Smooth muscle cell (in vitro differentiated cells): ENCODE data around the gene PKP1. TPM values are rescaled to one million over a fixed set of nuclear protein-coding genes. Genes with fewer than 3 reads are reported as not detected.

Experiments used
- DNase-seq: peaks from one replicate; lab custom pipeline; 2025; ENCODE audit not compliant: unreplicated experiment; lab: John Stamatoyannopoulos, UW
- H2AFZ ChIP-seq: fragments of 200-600 bp; sonication (generic); 2 replicates; pipeline ENCODE4 v1.6.0; 2016; ENCODE audit warnings: antibody characterized with exemption, low read depth, mild to moderate bottlenecking
- H3F3A ChIP-seq: fragments of 200-600 bp; sonication (generic); 2 replicates; pipeline ENCODE4 v1.6.0; 2017; ENCODE audit warnings: antibody characterized with exemption, low read depth
- H3K27ac ChIP-seq: fragments of 200-600 bp; sonication (generic); 2 replicates; pipeline ENCODE4 v1.5.1; 2016; ENCODE audit warnings: low read depth, mild to moderate bottlenecking
- H3K27me3 ChIP-seq: fragments of 200-600 bp; sonication (generic); 2 replicates; pipeline ENCODE4 v1.6.1; 2016; ENCODE audit warnings: low read depth, mild to moderate bottlenecking
- H3K36me3 ChIP-seq: fragments of 200-600 bp; sonication (generic); 2 replicates; pipeline ENCODE4 v1.5.1; 2016; ENCODE audit warnings: low read depth
- H3K4me1 ChIP-seq: fragments of 200-600 bp; sonication (generic); 2 replicates; pipeline ENCODE4 v1.5.1; 2016; ENCODE audit warnings: low read depth
- H3K4me2 ChIP-seq: fragments of 200-600 bp; sonication (generic); 2 replicates; pipeline ENCODE4 v1.6.0; 2016; ENCODE audit warnings: mild to moderate bottlenecking
- H3K4me3 ChIP-seq: fragments of 200-600 bp; sonication (generic); 2 replicates; pipeline ENCODE4 v1.5.1; 2016; ENCODE audit warnings: mild to moderate bottlenecking
- H3K79me2 ChIP-seq: fragments of 200-600 bp; sonication (generic); 2 replicates; pipeline ENCODE4 v1.6.0; 2016; ENCODE audit warnings: low read depth, mild to moderate bottlenecking
- H3K9ac ChIP-seq: fragments of 200-600 bp; sonication (generic); 2 replicates; pipeline ENCODE4 v1.6.0; 2016; ENCODE audit warnings: low read depth
- H3K9me3 ChIP-seq: fragments of 200-600 bp; sonication (generic); replicated peaks from 2 replicates; pipeline ENCODE4 v1.5.1; 2016; ENCODE audit warnings: low read depth
- H4K20me1 ChIP-seq: fragments of 200-600 bp; sonication (generic); 2 replicates; pipeline ENCODE4 v1.6.0; 2016; ENCODE audit warnings: low read depth
- WGBS: methylation state at CpG from one replicate; pipeline ENCODE4 v1.1.7; 2016; ENCODE audit warnings: low lambda C conversion rate; 5-methylcytosine and 5-hydroxymethylcytosine counted together
- polyA plus RNA-seq: library from polyadenylated mRNA; unstranded; fragments of >200 nt; fragmentation: Nextera tagmentation; extraction: Ambion mirVana; gene quantifications from 2 replicates; pipeline ENCODE4 v1.2.1, GENCODE V29; 2016
- total RNA-seq: library from RNA; depleted of rRNA; stranded (reverse); fragments of >200 nt; gene quantifications from 2 replicates; pipeline ENCODE4 v1.2.3, GENCODE V29; 2014
- TF ChIP-seq, protein P1 (sequence below): fragments of 200-600 bp; sonication (generic); IDR thresholded peaks from 2 replicates; pipeline ENCODE4 v1.5.1; 2017; ENCODE audit warnings: borderline replicate concordance, mild to moderate bottlenecking, antibody characterized with exemption; ENCODE audit not compliant: insufficient read depth, poor library complexity, severe bottlenecking

Gene PKP1
- total and polyA plus RNA-seq, 2 experiments from 2014 or later = 26.9 to 52.5 TPM

DNA sequence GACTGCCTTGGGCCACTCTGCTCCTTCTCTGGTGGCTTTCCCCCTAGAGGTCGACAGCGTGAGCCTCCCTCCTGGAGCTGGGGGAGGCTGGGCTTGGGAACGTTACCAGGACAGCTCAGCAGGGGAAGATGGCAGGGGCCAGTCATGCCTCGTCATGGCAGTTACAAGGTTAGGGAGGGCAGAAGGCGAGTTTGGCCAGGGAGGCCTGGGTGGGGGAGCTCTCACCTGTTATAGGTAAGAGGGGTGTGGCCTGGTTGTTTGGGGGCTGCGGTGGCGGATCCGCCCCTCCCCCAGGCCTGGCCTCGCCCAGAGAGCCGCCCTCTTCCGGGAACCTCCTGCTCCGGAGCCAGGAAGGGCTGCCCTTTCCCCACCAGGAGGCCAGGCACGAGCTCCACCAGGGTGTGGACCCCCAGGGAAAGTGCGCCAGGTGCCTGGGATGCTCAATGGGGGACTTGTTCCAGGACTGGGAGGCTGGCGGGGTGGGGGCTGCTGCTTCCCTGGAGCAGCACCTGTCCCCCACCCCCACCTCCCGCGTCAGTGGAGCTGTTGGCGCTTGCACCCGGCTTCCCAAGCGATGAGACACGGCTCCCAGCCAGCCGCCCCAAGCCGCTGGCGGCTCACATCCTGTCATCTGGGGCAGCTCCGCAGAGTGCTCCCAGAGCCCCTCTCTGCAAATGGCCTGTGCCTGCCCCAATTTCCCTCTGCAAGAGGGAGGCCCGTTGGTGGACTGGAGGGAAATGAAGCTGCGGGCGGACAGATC, 23.6 kb upstream of the PKP1 start:
- no peaks in the 10 kb centered on the region for H3K9me3 ChIP-seq
- H2AFZ ChIP-seq = no peak overlapping the region
- peak overlapping the region; percentile 78 for H3K4me2 ChIP-seq
- peak overlapping the region; percentile 16 for H3K4me3 ChIP-seq
- no peaks in the 10 kb centered on the region for H3K36me3 ChIP-seq
- no peak for DNase-seq
- no peaks in the 10 kb centered on the region for H4K20me1 ChIP-seq
- no peaks in the 10 kb centered on the region for H3F3A ChIP-seq
- WGBS = 11% methylated on average over 26 of the region's 28 CpGs
- H3K9ac ChIP-seq = no peak overlapping the region
- H3K4me1 ChIP-seq = peaks cover 10% of the 10 kb centered on the region
- H3K79me2 ChIP-seq = no peaks in the 10 kb centered on the region
- H3K27ac ChIP-seq = peak overlapping the region; percentile 19
- H3K27me3 ChIP-seq = no peaks in the 10 kb centered on the region
- TF ChIP-seq, protein P1, sequence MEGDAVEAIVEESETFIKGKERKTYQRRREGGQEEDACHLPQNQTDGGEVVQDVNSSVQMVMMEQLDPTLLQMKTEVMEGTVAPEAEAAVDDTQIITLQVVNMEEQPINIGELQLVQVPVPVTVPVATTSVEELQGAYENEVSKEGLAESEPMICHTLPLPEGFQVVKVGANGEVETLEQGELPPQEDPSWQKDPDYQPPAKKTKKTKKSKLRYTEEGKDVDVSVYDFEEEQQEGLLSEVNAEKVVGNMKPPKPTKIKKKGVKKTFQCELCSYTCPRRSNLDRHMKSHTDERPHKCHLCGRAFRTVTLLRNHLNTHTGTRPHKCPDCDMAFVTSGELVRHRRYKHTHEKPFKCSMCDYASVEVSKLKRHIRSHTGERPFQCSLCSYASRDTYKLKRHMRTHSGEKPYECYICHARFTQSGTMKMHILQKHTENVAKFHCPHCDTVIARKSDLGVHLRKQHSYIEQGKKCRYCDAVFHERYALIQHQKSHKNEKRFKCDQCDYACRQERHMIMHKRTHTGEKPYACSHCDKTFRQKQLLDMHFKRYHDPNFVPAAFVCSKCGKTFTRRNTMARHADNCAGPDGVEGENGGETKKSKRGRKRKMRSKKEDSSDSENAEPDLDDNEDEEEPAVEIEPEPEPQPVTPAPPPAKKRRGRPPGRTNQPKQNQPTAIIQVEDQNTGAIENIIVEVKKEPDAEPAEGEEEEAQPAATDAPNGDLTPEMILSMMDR = peak; percentile 3

DNA sequence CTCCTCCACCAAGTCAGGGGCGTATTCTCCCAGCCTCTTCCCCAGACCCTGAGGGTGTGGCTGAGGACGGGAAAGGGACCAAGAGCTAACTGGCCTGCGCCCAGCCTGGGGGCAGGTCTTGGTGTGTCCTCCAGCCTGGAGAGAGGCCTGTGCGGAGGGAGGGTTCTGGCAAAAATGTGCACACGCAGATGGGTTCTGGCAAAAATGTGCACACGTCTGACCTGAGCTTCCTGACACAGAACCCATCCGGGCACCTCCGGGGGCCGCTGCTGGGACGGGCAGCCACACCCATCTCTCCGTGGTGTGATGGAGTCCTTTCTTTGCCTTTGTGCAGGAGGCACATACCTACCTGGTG, 23.1 kb upstream of the PKP1 start:
- no peak overlapping the region for H3K4me3 ChIP-seq
- H3K27ac ChIP-seq = peak overlapping the region; percentile 19
- H3K79me2 ChIP-seq = no peaks in the 10 kb centered on the region
- peaks cover 10% of the 10 kb centered on the region for H3K4me1 ChIP-seq
- H3F3A ChIP-seq = peaks cover 4% of the 10 kb centered on the region
- no peak overlapping the region for H3K9ac ChIP-seq
- peak overlapping the region; percentile 78 for H3K4me2 ChIP-seq
- DNase-seq = no peak
- H3K36me3 ChIP-seq = no peaks in the 10 kb centered on the region
- no peaks in the 10 kb centered on the region for H3K9me3 ChIP-seq
- 61% methylated on average over 11 of the region's 11 CpGs for WGBS
- no peaks in the 10 kb centered on the region for H4K20me1 ChIP-seq
- no peaks in the 10 kb centered on the region for H3K27me3 ChIP-seq
- TF ChIP-seq, protein P1 = no peak
- H2AFZ ChIP-seq = no peak overlapping the region

DNA sequence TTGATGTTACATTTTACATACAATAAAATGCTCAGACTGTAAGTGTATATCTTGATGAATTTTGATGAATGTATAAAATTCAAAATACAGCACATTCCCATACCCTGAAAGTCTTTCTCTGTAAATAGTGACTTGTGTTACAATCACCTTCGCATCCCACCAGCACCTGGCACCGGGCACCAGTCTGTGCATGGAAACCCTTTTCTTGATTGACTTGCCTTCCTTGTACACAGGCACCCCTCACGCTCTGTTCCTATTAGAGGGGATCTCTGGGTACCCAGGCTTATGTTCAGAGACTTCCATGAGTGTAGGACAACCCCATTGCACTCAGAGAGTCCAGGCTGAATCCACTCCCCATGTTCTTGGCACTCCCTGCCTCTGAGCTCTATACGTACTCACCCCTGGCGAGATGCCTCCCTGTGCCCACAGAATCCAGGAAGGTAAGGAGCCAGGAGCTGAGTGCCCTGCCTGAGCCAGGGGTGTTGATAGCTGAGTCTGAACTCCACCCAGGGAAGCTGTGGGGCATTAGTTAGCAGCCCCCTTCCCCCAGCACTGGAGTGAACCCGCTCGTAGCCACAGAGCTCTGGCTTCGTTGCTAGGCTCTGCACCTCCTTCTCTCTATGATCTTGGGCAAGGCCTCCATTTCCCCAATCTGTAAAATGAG, 22.5 kb upstream of the PKP1 start:
- Histone ChIP-seq H3K9ac (no peak overlapping the region), H3K4me2 (no peak overlapping the region)
- WGBS = 95% methylated on average over 8 of the region's 8 CpGs

More for the DNA sequence above, 22.5 kb upstream of the PKP1 start:
- Histone ChIP-seq H3K27me3 (no peaks in the 10 kb centered on the region), H3K4me1 (peaks cover 10% of the 10 kb centered on the region), H2AFZ (no peak overlapping the region), H3K9me3 (no peaks in the 10 kb centered on the region), H3K36me3 (no peaks in the 10 kb centered on the region), H3K79me2 (no peaks in the 10 kb centered on the region), H3K4me3 (no peak overlapping the region), H3F3A (peaks cover 8% of the 10 kb centered on the region), H3K27ac (no peak overlapping the region), H4K20me1 (no peaks in the 10 kb centered on the region)
- no peak for DNase-seq
- TF ChIP-seq, protein P1 = no peak
